ENCODE data around the gene HLA-DRA.

DNA sequence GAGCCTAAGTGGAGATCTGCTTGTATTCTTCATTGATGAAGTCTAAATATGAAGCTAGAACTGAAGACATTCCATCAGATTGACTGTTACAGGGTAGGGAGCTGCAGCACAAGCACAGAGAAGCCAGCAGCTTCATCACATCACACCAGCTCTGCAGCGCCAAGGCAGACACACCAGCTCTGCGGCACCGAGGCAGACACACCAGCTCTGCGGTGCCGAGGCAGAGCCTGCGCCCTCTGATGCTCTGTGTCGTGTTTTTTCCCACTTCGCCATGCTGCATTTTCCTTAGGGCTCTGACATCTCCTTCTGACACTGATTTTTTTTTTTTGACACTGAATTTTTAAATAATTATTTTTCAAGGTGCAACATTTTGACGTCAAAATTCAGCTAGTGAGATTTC lies 33.5 kb upstream of the HLA-DRA start:
- TF ChIP-seq, protein P1, sequence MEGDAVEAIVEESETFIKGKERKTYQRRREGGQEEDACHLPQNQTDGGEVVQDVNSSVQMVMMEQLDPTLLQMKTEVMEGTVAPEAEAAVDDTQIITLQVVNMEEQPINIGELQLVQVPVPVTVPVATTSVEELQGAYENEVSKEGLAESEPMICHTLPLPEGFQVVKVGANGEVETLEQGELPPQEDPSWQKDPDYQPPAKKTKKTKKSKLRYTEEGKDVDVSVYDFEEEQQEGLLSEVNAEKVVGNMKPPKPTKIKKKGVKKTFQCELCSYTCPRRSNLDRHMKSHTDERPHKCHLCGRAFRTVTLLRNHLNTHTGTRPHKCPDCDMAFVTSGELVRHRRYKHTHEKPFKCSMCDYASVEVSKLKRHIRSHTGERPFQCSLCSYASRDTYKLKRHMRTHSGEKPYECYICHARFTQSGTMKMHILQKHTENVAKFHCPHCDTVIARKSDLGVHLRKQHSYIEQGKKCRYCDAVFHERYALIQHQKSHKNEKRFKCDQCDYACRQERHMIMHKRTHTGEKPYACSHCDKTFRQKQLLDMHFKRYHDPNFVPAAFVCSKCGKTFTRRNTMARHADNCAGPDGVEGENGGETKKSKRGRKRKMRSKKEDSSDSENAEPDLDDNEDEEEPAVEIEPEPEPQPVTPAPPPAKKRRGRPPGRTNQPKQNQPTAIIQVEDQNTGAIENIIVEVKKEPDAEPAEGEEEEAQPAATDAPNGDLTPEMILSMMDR (conservative IDR thresholded peaks at IDR 0.05; ENCODE audit: low read length): no peak
- TF ChIP-seq EZH2phosphoT487 (IDR thresholded peaks at IDR 0.05; ENCODE audit: borderline replicate concordance): no peak
